ENCODE results near the gene DAB2IP. TPM values are rescaled to one million over a fixed set of nuclear protein-coding genes. Genes with fewer than 3 reads are reported as not detected.
A peak's percentile ranks its signal among the peaks of the same experiment; 100 is the strongest.
"Not testable (repeated sequence)": the region's sequence is repeated elsewhere in the genome, so short reads cannot be mapped to it uniquely, and the experiment has no call there.

The DAB2IP gene
- total and polyA plus RNA-seq, 2 experiments from 2014 or later = 8.9 to 42.8 TPM

- H3K79me2 ChIP-seq (replicated peaks; ENCODE audit: insufficient read depth); H3K36me3 Mint-ChIP-seq (ENCODE audit: low read depth); H3K9me2 ChIP-seq (ENCODE audit: insufficient read depth); H3K4me3 Mint-ChIP-seq; H4K20me1 ChIP-seq (replicated peaks; ENCODE audit: insufficient read depth); H3K27me3 ChIP-seq (ENCODE audit: insufficient read depth); ATAC-seq; H3K36me3 ChIP-seq (ENCODE audit: insufficient read depth); H3K4me2 ChIP-seq; DNase-seq (ENCODE audit: low spot score); H2AFZ ChIP-seq; H3K27ac Mint-ChIP-seq; H3K27ac ChIP-seq (ENCODE audit: low read depth); H3K4me3 ChIP-seq; H3F3A ChIP-seq (replicated peaks; ENCODE audit: low read depth); H3K27me3 Mint-ChIP-seq (ENCODE audit: insufficient read depth, low read depth, poor library complexity): not testable (repeated sequence)
- Mint-ChIP-seq H3K4me1 (peaks cover 32% of the 10 kb centered on the region), H3K9me3 (peaks cover 11% of the 10 kb centered on the region; the same call in 2 of the 3 replicates)
- peaks cover 21% of the 10 kb centered on the region for H3K4me1 ChIP-seq (ENCODE audit: insufficient read depth)
These were observed 141.0 kb downstream of the DAB2IP start for GRCh38 chr9:121792476-121792875.

- not testable (repeated sequence) for H2AFZ ChIP-seq; H3K27me3 ChIP-seq (ENCODE audit: insufficient read depth); H3K4me2 ChIP-seq; DNase-seq (ENCODE audit: low spot score); H3K9me2 ChIP-seq (ENCODE audit: insufficient read depth); H3K36me3 Mint-ChIP-seq (ENCODE audit: low read depth); H3K27ac Mint-ChIP-seq; H3K36me3 ChIP-seq (ENCODE audit: insufficient read depth); H3K27ac ChIP-seq (ENCODE audit: low read depth); H3K4me3 ChIP-seq; H3K79me2 ChIP-seq (replicated peaks; ENCODE audit: insufficient read depth); H3K27me3 Mint-ChIP-seq (ENCODE audit: insufficient read depth, low read depth, poor library complexity); H4K20me1 ChIP-seq (replicated peaks; ENCODE audit: insufficient read depth); ATAC-seq; H3F3A ChIP-seq (replicated peaks; ENCODE audit: low read depth); H3K4me3 Mint-ChIP-seq
- H3K9me3 Mint-ChIP-seq = peaks cover 11% of the 10 kb centered on the region; the same call in 2 of the 3 replicates
- peaks cover 23% of the 10 kb centered on the region for H3K4me1 ChIP-seq (ENCODE audit: insufficient read depth)
- H3K4me1 Mint-ChIP-seq = peaks cover 22% of the 10 kb centered on the region
These were observed 142.9 kb downstream of the DAB2IP start for GRCh38 chr9:121794334-121794733.

GRCh38 chr9:121797081-121797480, 145.6 kb downstream of the DAB2IP start:
- Mint-ChIP-seq H3K36me3 (ENCODE audit: low read depth) (no peaks in the 10 kb centered on the region), H3K9me3 (no peaks in the 10 kb centered on the region; the same call in 2 of the 3 replicates), H3K27me3 (ENCODE audit: insufficient read depth, low read depth, poor library complexity) (no peaks in the 10 kb centered on the region), H3K4me3 (no peak overlapping the region), H3K4me1 (peaks cover 18% of the 10 kb centered on the region), H3K27ac (no peak overlapping the region)
- Histone ChIP-seq H3K79me2 (replicated peaks; ENCODE audit: insufficient read depth) (no peaks in the 10 kb centered on the region), H4K20me1 (replicated peaks; ENCODE audit: insufficient read depth) (no peaks in the 10 kb centered on the region), H3K4me3 (no peak overlapping the region), H3K27ac (ENCODE audit: low read depth) (peak overlapping the region; percentile 63; the same call in 1 of the 2 replicates), H3K4me1 (ENCODE audit: insufficient read depth) (peaks cover 23% of the 10 kb centered on the region), H2AFZ (peak overlapping the region; percentile 24; the same call in 1 of the 2 replicates), H3K9me2 (ENCODE audit: insufficient read depth) (no peaks in the 10 kb centered on the region), H3K36me3 (ENCODE audit: insufficient read depth) (no peaks in the 10 kb centered on the region), H3F3A (replicated peaks; ENCODE audit: low read depth) (no peaks in the 10 kb centered on the region), H3K27me3 (ENCODE audit: insufficient read depth) (no peaks in the 10 kb centered on the region), H3K4me2 (no peak overlapping the region; the same call in 1 of the 2 replicates)
- DNase-seq (ENCODE audit: low spot score) = no peak
- no peak for ATAC-seq
- no peak for TF ChIP-seq ZNF114 (CRISPR knock-in tag; IDR thresholded peaks at IDR 0.05)
- TF ChIP-seq POLR2AphosphoS5 (IDR thresholded peaks at IDR 0.05; ENCODE audit: low read depth) = no peak
- TF ChIP-seq EZH2 (IDR thresholded peaks at IDR 0.05; ENCODE audit: low read depth, unreplicated experiment) = no peak
- TF ChIP-seq STAT1 (IDR thresholded peaks at IDR 0.05; ENCODE audit: unreplicated experiment) = no peak
- TF ChIP-seq REST (IDR thresholded peaks at IDR 0.05; ENCODE audit: unreplicated experiment) = no peak
- TF ChIP-seq JUNB (IDR thresholded peaks at IDR 0.05; ENCODE audit: unreplicated experiment) = no peak
- no peak for TF ChIP-seq ZNF462 (CRISPR knock-in tag; IDR thresholded peaks at IDR 0.05)
- no peak for TF ChIP-seq NANOG (IDR thresholded peaks at IDR 0.05; ENCODE audit: borderline replicate concordance)

All from GM23338 (cell line).